IPS-18c (cell line): ENCODE data around the gene ADGRF3.
A peak's percentile ranks its signal among the peaks of the same experiment; 100 is the strongest.
"Not testable (repeated sequence)": the region's sequence is repeated elsewhere in the genome, so short reads cannot be mapped to it uniquely, and the experiment has no call there.

Source experiments
- H3K4me3 ChIP-seq: 2 replicates; pipeline ENCODE4 v1.7.0; 2013; ENCODE audit warnings: low read depth, mild to moderate bottlenecking, low read length, moderate library complexity; ENCODE audit not compliant: insufficient read depth
- H3K9me3 ChIP-seq: one replicate; pipeline ENCODE4 v1.6.1; 2013; ENCODE audit warnings: mild to moderate bottlenecking, low read length, moderate library complexity; ENCODE audit not compliant: control insufficient read depth, insufficient read depth

The ADGRF3 gene

DNA sequence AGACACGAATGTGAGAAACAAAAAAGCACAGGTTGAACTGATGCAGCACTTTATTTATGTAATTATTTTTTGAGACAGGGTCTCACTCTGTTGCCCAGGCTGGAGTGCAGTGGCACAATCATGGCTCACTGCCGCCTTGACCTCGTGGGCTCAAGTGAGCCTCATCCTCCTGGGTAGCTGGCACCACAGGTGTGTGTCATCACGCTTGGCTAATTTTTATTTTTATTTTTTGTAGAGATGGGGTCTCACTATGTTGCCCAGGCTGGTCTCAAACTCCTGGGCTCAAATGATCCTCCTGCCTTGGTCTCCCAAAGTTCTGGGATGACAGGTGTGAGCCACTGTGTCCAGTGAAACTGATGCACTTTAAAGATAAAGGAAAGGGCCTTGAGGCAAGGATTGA is 17.5 kb downstream of the ADGRF3 start:
- not testable (repeated sequence) for H3K4me3 ChIP-seq, H3K9me3 ChIP-seq

DNA sequence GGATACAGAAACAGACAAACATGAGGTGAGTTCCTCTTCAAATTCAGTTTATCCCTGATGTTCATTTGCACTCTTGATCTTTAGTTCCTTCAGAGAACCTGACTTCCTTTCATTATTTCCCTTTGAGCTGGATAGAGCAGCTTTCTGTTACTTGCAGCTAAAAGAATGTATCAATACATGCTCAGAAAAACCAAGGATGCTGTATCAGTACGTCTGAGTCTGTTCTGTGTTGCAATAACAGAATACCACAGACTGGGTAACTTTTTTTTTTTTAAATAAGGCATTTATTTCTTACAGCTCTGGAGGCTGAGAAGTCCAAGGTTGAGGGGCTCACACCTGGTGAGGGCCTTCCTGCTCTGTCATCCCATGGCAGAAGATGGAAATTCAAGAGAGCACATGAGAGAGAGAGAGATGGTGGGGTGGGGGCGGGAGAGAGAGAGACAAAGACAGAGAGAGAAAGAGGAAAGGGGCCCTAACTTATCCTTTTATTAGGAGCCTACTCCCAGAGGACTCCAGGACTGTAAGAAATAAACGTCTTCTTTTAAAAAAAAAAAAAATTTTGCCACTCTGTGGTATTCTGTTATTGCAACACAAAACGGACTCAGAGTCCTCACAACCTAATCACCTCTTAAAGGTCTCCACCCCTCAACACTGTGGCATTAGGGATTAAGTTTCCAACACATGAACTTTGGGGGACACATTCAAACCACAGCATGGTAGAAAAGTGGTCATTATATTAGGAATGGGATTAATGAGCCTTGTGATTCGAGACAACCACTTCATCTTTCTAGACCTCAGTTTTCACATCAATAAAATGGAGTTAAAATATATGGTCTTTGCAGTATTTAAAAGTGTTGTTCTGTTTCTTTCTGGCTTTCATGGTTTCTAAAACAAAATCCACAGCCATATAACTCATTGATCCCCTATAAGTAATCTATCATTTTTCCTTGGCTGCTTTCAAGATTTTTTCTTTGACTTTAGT is 19.0 kb downstream of the ADGRF3 start:
- H3K9me3 ChIP-seq: no peaks in the 10 kb centered on the region
- no peak overlapping the region for H3K4me3 ChIP-seq

DNA sequence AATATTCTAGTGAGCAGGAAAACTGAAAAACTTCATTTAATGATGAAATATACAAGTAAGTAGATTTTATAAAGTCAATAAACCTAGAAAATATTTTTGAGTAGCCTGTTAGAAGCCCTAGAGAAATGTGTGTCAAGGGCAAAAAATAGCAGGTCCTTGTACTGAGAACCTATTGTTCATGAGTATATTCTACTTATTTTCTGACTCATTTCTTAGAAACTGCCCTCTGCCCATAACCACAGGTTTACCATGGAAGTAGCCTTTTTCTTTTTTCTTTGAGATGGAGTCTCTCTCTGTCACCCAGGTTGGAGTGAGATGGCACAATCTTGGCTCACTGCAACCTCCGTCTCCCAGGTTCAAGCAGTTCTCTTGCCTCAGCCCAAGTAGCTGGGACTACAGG is 20.1 kb downstream of the ADGRF3 start:
- H3K9me3 ChIP-seq: no peaks in the 10 kb centered on the region
- no peak overlapping the region for H3K4me3 ChIP-seq

DNA sequence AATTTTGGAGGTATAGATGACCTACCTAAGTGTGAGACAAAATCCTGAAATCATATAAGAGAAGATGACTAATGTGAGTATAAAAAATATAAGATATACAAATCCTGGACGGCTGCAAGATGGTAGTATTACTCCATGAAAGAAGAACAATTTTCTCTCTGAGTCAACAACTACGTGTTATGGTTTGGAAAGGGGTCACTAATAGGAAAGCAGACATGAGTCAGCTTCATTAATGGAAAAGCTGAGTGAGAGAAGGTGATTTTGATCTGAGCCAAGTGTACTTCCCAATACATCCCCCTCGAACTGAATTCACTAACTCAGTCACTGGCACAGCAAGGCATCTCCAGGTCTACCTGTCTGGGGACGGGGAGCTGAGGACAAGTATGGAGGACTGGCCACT is 20.7 kb downstream of the ADGRF3 start:
- Histone ChIP-seq H3K9me3 (no peaks in the 10 kb centered on the region), H3K4me3 (no peak overlapping the region)

DNA sequence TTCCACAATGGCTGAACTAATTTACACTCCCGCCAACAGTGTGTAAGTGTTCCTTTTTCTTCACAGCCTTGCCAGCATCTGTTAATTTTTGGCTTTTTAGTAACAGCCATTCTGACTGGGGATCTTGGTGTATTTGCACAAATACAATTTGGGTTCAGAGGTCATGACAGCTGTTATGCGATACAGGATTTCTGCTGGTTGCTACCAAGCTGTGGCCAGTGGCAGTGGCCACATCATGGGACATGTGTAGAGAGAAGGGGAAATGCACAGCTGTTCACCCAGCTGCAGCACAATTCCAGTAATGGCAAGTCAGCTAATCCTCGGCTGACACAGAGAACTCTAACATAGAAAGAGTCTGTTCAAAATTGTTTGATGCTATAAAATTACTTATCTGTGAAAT is 21.7 kb downstream of the ADGRF3 start:
- no peak overlapping the region for H3K4me3 ChIP-seq
- H3K9me3 ChIP-seq: no peaks in the 10 kb centered on the region

DNA sequence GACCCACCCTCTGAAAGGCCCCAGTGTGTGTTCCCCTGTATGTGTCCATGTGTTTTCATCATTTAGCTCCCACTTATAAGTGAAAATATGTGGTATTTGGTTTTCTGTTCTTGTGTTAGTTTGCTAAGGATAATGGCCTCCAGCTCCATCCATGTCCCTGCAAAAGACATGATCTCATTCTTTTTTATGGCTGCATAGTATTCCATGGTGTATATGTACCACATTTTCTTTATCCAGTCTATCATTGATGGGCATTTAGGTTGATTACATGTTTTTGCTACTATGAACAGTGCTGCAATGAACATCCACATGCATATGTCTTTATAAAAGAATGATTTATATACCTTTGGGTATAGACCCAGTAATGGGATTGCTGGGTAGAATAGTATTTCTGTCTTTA is 22.1 kb downstream of the ADGRF3 start:
- not testable (repeated sequence) for H3K9me3 ChIP-seq, H3K4me3 ChIP-seq

DNA sequence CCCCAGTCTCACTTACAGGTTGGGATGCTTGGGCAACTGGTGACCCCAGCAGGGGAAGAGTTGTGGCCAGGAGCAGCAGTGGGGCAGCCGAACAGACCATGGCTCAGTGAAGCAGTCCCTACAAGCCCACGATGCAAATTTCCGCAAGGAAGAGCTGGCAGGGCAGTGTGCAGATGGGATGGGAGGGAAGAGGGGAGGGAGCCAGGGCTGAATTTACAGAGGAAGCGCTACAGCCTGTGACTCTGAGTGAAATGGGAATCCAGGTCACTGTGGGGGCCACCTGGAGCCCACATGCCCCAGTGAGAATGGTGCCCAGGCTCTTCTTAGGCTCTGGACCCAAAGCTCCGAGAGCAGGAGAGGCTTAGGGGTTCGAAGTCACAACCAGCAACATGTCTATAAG is 27.6 kb downstream of the ADGRF3 start:
- no peak overlapping the region for H3K4me3 ChIP-seq
- H3K9me3 ChIP-seq: no peaks in the 10 kb centered on the region

DNA sequence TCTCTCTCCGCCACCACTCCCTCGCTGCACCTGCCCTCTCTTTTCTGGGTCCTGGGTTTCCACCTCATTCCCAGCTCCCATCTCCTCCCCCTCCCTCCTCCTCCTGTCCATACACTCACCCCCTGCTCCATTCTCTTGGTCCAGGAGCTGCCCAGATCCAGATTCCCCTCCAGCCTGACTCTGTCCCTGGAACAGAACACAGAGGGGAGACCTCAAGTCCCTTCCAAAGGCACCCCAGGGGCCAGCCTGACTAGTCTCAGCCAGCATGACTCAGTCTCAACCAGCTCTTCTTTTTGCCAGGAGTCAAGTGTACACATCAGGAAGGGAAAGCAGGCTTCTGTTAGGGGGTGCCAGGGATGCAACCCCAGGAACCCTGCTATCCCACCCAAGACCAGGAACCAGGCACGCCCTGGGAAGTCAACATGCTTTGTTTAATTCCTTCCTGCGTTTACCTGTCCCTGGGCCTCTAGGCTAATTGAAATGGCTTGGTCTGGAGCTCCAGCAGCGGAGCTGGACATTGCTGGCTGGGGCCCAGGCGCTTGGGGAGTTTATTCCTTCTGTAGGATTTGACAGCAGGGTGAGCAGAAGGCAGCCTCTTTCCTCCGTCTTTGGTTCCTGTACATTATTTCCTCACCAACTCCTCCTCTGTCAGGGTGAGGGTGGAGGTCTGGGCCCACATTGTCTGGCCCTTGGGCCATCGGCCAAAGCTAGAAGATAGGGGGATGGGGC is 29.0 kb downstream of the ADGRF3 start:
- no peaks in the 10 kb centered on the region for H3K9me3 ChIP-seq
- no peak overlapping the region for H3K4me3 ChIP-seq

DNA sequence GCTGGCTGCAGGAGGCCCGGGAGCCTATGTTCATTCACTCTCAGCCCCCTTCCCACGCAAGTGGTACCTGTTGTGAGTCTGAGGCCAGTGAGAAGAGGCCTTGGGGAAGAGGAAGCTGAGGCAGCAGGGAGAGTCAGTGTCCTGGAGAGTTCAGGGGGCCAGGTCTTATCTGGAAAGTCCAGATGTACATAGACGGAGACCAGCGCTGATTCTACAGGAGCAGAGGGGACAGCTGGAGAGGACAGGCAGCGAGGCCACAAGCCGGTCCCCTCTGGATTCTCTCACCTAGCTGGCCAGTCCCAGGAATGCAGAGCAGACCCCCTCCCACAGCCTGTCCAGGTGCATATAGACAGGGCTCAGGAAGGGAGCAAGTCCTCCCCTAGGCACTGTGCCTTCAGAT is 29.7 kb downstream of the ADGRF3 start:
- no peaks in the 10 kb centered on the region for H3K9me3 ChIP-seq
- H3K4me3 ChIP-seq: no peak overlapping the region

DNA sequence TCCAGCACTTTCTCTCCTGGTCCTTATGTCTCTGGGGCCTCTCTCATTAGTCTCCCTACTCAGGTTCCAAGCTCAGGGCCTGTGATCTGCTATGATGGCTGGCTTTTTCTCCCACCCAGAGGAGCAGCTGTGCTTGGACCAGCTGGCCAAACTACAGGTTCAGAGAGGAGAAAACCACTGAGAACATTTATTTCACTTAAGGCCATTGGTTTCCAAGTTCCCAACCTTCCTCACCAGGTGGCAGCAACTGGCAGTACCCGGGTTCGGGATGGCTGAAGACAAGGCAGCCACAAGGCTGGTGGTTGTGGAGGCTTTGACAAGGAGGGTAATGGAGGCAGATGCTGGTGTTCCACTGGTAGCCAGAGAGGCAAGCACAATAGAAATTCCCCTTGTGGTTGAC is 30.5 kb downstream of the ADGRF3 start:
- Histone ChIP-seq H3K9me3 (no peaks in the 10 kb centered on the region), H3K4me3 (no peak overlapping the region)

DNA sequence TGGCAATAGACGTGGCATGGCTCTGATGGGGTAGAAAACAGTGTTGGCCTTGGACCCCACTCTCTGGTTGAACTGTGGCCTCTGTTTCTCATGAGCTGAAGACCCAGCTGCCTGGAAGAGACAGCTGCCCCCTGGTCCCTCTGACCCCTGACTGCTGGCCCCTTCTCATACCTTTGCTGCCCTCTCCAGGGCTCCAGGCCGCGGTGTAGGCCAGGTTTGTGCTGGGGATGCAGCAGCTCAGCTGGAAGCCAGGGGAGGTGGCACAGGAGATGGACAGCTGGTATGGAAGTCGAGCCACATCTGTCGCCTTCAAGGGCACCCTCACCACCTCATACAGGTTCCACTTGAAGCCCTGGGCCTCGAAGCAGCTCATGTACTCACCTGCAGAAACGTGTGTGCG is 32.3 kb downstream of the ADGRF3 start:
- no peaks in the 10 kb centered on the region for H3K9me3 ChIP-seq
- H3K4me3 ChIP-seq: no peak overlapping the region

DNA sequence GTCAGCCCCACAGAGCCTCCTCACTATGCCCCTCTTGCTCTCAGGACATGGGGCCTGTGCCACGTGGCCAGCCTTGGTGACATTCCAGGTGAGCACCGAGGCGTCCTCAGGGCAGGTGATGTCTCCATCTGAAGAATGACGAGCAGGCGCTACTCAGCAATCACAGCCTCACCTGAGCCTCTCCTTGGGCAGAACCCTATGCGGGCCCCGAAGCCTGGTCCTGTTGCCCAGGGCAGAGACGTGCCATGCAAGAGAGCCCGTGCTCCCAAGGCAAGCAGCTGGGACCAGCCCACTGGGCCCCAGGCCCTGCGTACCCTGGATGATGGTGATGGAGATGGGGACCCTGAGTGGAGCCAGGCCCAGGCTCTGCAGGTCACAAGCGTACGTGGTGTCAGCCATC is 33.1 kb downstream of the ADGRF3 start:
- no peak overlapping the region for H3K4me3 ChIP-seq
- H3K9me3 ChIP-seq: no peaks in the 10 kb centered on the region

DNA sequence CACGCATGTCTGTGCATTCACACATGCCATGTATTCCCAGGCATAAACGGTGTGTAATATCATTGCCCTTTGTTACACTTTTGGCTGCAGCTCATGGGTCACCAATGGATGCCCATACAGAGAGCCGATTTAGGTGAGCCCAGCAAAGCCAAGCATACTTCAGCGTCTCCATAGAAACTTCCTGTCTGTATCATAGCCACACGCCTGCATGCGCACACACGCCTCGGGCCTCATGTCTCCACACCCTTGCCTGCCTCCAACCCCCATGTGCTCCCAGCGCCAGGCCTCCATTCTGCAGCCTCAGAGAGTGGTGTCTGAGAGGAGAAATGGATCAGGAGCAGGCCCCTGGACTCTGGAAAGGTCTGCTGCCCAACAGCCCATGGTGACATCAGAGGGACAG is 34.1 kb downstream of the ADGRF3 start:
- H3K4me3 ChIP-seq: no peak overlapping the region
- H3K9me3 ChIP-seq: no peaks in the 10 kb centered on the region

DNA sequence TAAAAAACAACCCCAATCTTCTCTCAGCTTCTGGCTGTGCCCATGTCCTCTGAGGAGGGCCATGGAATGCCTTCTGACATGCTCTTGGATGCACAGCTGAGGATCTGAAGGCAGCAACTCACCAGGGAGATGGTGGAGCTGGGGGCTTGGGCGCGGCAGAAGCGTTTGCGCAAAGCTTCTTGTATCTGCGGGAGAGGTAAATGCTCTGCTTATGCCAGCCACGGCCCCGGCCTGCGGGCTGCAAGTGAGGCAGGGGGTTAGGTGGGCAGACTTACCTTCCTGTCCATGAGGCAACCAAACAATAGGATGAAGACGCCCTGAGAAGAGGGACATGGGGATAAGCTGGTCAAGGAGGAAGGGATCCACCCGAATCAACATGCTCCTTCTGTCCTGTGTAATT is 36.7 kb downstream of the ADGRF3 start:
- Histone ChIP-seq H3K9me3 (no peaks in the 10 kb centered on the region), H3K4me3 (no peak overlapping the region)

DNA sequence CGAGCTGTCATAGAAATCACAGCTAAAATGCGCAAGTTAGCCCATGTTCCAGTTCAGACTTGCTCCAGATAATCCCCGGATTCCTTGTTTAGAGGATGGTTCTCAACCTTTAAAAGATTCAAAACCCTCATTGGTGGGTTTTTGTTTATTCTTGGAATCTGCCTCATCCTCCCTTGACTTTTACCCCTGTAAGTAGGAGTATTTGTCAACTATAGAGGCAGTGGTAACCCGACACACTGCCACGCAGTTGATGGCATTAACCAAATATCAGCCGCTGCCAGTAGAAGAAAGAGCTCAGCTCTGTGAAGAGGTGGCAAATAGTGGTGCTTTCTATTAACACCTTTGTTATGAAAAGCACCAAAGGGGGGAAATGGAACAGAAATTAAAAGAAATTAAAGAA is 41.0 kb downstream of the ADGRF3 start:
- Histone ChIP-seq H3K4me3 (no peak overlapping the region), H3K9me3 (no peaks in the 10 kb centered on the region)

DNA sequence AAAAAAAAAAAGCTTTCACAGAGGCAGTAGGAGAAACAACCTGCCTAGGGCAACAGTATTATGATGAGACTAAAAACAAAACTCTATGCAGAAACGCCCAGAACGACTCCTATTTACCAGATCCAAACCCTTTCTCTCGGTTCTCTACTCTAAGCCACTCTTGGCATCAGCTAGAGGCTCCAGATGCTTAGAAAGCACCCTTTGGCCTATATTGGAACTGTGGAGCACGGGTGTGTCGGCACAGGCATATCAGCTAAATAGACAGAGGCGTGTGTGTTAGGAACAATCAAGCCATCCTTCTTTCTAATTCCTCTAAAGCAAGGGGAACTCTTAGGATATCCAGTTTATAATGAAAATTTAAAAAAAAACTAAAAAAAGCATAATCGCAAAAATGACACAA is 41.5 kb downstream of the ADGRF3 start:
- not testable (repeated sequence) for H3K9me3 ChIP-seq, H3K4me3 ChIP-seq

DNA sequence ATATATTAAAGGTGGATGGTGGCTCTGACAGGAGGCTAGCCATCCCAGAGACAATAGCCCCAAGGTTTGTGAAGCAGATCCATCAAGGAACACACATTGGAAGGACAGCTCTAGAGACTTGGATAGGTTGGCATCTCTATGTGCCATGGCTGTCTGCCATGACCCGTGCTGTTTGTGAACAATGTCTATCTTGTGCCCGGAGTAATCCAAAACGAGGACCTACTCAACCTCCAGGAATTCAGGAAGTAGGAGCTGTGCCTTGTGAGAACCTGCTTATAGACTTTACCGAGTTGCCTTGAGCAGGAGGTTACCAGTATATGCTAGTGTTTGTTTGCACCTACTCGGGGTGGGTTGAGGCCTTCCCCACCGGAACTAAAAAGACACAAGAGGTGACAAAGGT is 43.7 kb downstream of the ADGRF3 start:
- H3K9me3 ChIP-seq: no peaks in the 10 kb centered on the region
- H3K4me3 ChIP-seq: no peak overlapping the region

DNA sequence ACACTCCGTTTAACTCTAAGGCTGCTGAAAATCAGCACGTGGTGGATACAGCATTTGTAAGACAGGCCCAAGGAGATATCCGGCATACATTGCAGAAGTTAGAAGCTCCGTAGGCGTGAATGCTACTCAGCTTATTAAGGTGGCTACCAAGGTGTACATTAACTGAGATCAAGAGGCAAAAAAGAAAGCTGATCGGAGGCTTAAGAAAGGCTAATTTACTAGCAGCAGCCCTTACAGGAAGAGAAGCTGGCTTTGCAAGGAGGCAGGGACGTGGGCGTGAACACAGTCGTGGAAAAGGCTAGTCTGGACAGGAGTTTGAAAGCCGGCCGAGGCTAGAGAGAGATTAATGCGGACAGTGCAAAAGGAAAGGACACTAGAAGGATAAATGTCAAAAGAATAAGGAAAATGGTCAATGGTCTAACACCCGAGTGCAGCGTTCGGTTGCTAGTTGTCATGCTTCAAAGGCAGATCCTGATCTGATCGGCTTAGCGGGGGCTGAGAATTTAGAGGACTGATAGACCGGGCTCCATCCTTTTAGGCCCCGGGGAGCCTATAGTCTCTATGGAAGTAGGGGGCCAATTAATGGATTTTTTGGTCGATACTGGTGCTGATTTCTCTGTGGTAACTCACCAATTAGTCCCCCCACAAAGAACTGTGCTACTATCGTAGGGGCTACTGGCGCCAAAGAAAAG is 46.2 kb downstream of the ADGRF3 start:
- Histone ChIP-seq H3K9me3 (no peaks in the 10 kb centered on the region), H3K4me3 (peak overlapping the region; percentile 5; the same call in 1 of the 2 replicates)
